Erythroblast (primary cell): ENCODE results near the gene RGCC.

ENCODE experiments used
- GATA1 ChIP-seq: IDR thresholded peaks from 2 replicates; pipeline ENCODE4 v1.6.1; 2011; ENCODE audit warnings: low read depth, mild to moderate bottlenecking, control low read depth, low read length, moderate library complexity
- POLR2A ChIP-seq: IDR thresholded peaks from 2 replicates; pipeline ENCODE4 v1.6.1; 2011; ENCODE audit warnings: mild to moderate bottlenecking, low read length

DNA sequence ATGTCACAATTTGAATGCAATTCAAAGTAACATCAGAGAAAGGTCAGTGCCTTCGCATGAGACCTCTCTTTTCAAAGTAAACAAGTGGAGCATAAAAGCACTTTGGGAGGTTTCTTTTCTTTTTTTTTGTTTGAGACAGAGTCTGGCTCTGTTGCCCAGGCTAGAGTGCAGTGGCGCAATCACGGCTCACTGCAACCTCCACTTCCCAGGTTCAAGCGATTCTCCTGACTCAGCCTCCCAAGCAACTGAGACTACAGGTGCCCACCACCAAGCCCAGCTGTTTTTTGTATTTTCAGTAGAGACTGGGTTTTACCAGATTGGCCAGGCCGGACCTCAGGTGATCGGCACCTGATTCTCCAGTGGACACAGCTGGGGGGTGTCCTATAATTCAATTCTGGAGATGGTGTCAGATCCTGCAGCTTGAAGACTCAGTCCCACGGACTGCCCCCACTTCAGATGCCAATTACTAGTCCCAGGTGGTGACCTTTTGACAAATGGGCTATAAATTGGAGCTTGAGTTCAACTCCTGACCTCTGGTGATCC lies 57.6 kb downstream of the RGCC start:
- TF ChIP-seq POLR2A (no peak), GATA1 (no peak)
